Measurements from ENCODE around the gene EID2.

Gene EID2

GRCh38 chr19:39533003-39533512 lies 6.9 kb downstream of the EID2 start:
- no peak for DNase-seq

GRCh38 chr19:39532233-39533002 lies 7.5 kb downstream of the EID2 start, which contains the start of gene EID2B:
TSS of gene EID2B (minus strand) at chr19:39532852. CDS start at chr19:39532802, 50 bp downstream.
- DNase-seq = peak; percentile 95

GRCh38 chr19:39531834-39532232 lies 8.1 kb downstream of the EID2 start:
- DNase-seq = no peak

GRCh38 chr19:39525205-39525604 lies 14.8 kb downstream of the EID2 start:
- no peak for DNase-seq

GRCh38 chr19:39524495-39524894 lies 15.5 kb downstream of the EID2 start:
- DNase-seq = peak in 1 of 2 donors; percentile 21

GRCh38 chr19:39520541-39521484 lies 19.1 kb downstream of the EID2 start:
- DNase-seq = no peak

GRCh38 chr19:39518975-39519374 lies 21.0 kb downstream of the EID2 start:
- no peak for DNase-seq

GRCh38 chr19:39518458-39518857 lies 21.5 kb downstream of the EID2 start:
- DNase-seq = no peak

- DNase-seq = no peak
These were observed 22.5 kb downstream of the EID2 start for GRCh38 chr19:39517432-39517831.

- DNase-seq = no peak
These were observed 23.7 kb downstream of the EID2 start for GRCh38 chr19:39516270-39516669.

GRCh38 chr19:39515551-39516191 lies 24.3 kb downstream of the EID2 start:
- no peak for DNase-seq

- DNase-seq = peak in 1 of 2 donors; percentile 23
These were observed 25.0 kb downstream of the EID2 start, which contains the start of gene SELENOV for GRCh38 chr19:39514840-39515550. TSS of gene SELENOV (plus strand) at chr19:39515139. CDS start at chr19:39515213, 74 bp downstream.

GRCh38 chr19:39512988-39513387 lies 27.0 kb downstream of the EID2 start:
- DNase-seq = no peak

- no peak for DNase-seq
These were observed 30.7 kb downstream of the EID2 start for GRCh38 chr19:39509233-39509632.

GRCh38 chr19:39508629-39509028 lies 31.3 kb downstream of the EID2 start:
- no peak for DNase-seq

- no peak for DNase-seq
These were observed 32.1 kb downstream of the EID2 start for GRCh38 chr19:39507715-39508364.

GRCh38 chr19:39506944-39507714 lies 32.8 kb downstream of the EID2 start:
- peak; percentile 59 for DNase-seq

- DNase-seq = no peak
These were observed 33.4 kb downstream of the EID2 start for GRCh38 chr19:39506598-39506943.

- DNase-seq = peak; percentile 81 to 82
These were observed 37.1 kb downstream of the EID2 start for GRCh38 chr19:39502640-39503417.

GRCh38 chr19:39501340-39501739 lies 38.6 kb downstream of the EID2 start:
- DNase-seq = no peak
